ENCODE measurements around the gene ARHGEF25. TPM values are rescaled to one million over a fixed set of nuclear protein-coding genes. Genes with fewer than 3 reads are reported as not detected.
A peak's percentile ranks its signal among the peaks of the same experiment; 100 is the strongest.

Gene ARHGEF25
- total and polyA plus RNA-seq, 2 of the 13 experiments (the other 11 are each of a cell fraction or from before 2014, with no cell fraction given) = 11.5 to 12.5 TPM

DNA sequence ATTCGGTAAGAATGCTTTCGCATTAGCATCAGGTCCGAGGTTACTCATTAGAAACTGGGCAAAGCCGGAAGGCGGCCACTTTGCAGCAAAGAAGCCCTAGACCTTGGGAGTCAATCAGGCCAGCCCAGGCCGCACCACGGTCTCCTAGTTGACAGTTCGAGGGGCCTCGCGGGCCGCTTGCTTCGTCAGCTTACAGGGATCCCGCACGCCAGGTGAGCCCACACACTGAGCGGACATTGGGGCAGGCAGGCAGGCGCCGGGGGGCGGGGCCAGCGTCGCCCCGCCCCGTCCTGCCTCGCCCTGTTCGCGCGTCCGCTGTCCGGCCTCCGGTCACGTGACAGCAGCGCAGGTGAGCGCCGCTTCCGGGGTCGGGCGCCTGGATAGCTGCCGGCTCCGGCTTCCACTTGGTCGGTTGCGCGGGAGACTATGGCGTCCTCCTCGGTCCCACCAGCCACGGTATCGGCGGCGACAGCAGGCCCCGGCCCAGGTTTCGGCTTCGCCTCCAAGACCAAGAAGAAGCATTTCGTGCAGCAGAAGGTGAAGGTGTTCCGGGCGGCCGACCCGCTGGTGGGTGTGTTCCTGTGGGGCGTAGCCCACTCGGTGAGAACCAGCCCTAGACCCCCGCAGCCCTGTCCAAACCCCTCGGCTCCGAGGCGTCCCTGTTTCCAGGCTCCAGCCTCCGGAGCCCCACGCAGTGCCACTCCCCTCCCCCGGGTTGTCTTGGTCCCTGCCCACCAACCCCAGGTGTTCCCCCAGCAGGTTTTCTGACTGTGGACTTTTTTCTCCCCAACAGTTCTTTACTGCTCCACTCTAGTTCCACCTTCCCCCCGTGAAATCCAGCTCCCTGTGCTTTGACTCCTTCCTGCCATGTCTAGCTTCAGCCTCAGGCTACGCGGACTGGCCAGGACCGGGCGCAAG, 20.1 kb upstream of the ARHGEF25 start, which contains the start of gene PIP4K2C (continued):
- TF ChIP-seq ZNF737 (CRISPR knock-in tag; IDR thresholded peaks at IDR 0.05; ENCODE audit: borderline replicate concordance) (no peak), RORA (CRISPR knock-in tag; IDR thresholded peaks at IDR 0.05) (no peak), ZSCAN30 (CRISPR knock-in tag; IDR thresholded peaks at IDR 0.05) (no peak), KDM1A (CRISPR knock-in tag; IDR thresholded peaks at IDR 0.05) (no peak), SP140L (CRISPR knock-in tag; IDR thresholded peaks at IDR 0.05; ENCODE audit: borderline replicate concordance) (no peak), CREM (IDR thresholded peaks at IDR 0.05) (no peak), CREM (CRISPR knock-in tag; IDR thresholded peaks at IDR 0.05) (no peak), ZZZ3 (CRISPR knock-in tag; IDR thresholded peaks at IDR 0.05; ENCODE audit: borderline replicate concordance) (no peak), RFXAP (CRISPR knock-in tag; IDR thresholded peaks at IDR 0.05; ENCODE audit: borderline replicate concordance) (no peak), NFE2L2 (IDR thresholded peaks at IDR 0.05; ENCODE audit: low read length) (no peak), NPAS2 (CRISPR knock-in tag; IDR thresholded peaks at IDR 0.05; ENCODE audit: borderline replicate concordance) (no peak), NR2F6 (IDR thresholded peaks at IDR 0.05) (no peak), NR2F6 (CRISPR knock-in tag; IDR thresholded peaks at IDR 0.05) (no peak), LCORL (IDR thresholded peaks at IDR 0.05) (0 out of 2 replicates have a peak, but pooled peaks have one; percentile 19), LCORL (CRISPR knock-in tag; IDR thresholded peaks at IDR 0.05) (peak; percentile 11; the same call in 1 of the 2 replicates), GATAD1 (CRISPR knock-in tag; IDR thresholded peaks at IDR 0.05) (peak; percentile 77), POLR2AphosphoS5 (IDR thresholded peaks at IDR 0.05; ENCODE audit: low read depth, low read length) (peak; percentile 74), MTA1 (CRISPR knock-in tag; IDR thresholded peaks at IDR 0.05; ENCODE audit: borderline replicate concordance) (peak; percentile 55; the same call in 1 of the 2 replicates), PAX8 (CRISPR knock-in tag; IDR thresholded peaks at IDR 0.05; ENCODE audit: borderline replicate concordance) (no peak), ZC3H13 (CRISPR knock-in tag; IDR thresholded peaks at IDR 0.05) (no peak), ZNF20 (CRISPR knock-in tag; IDR thresholded peaks at IDR 0.05) (0 out of 2 replicates have a peak, but pooled peaks have one; percentile 51), ZNF577 (CRISPR knock-in tag; IDR thresholded peaks at IDR 0.05; ENCODE audit: borderline replicate concordance, low read depth) (0 out of 2 replicates have a peak, but pooled peaks have one; percentile 35), ZNF563 (CRISPR knock-in tag; IDR thresholded peaks at IDR 0.05) (peak; percentile 65; the same call in 1 of the 2 replicates)
- TF ChIP-seq, protein P1, sequence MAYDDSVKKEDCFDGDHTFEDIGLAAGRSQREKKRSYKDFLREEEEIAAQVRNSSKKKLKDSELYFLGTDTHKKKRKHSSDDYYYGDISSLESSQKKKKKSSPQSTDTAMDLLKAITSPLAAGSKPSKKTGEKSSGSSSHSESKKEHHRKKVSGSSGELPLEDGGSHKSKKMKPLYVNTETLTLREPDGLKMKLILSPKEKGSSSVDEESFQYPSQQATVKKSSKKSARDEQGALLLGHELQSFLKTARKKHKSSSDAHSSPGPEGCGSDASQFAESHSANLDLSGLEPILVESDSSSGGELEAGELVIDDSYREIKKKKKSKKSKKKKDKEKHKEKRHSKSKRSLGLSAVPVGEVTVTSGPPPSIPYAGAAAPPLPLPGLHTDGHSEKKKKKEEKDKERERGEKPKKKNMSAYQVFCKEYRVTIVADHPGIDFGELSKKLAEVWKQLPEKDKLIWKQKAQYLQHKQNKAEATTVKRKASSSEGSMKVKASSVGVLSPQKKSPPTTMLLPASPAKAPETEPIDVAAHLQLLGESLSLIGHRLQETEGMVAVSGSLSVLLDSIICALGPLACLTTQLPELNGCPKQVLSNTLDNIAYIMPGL (CRISPR knock-in tag; IDR thresholded peaks at IDR 0.05; ENCODE audit: borderline replicate concordance in 1 of 2, low read depth in 1 of 2) = 0 out of 4 replicates have a peak, but pooled peaks of 1 of the 2 experiments have one; percentile 53
- TF ChIP-seq, protein P2, sequence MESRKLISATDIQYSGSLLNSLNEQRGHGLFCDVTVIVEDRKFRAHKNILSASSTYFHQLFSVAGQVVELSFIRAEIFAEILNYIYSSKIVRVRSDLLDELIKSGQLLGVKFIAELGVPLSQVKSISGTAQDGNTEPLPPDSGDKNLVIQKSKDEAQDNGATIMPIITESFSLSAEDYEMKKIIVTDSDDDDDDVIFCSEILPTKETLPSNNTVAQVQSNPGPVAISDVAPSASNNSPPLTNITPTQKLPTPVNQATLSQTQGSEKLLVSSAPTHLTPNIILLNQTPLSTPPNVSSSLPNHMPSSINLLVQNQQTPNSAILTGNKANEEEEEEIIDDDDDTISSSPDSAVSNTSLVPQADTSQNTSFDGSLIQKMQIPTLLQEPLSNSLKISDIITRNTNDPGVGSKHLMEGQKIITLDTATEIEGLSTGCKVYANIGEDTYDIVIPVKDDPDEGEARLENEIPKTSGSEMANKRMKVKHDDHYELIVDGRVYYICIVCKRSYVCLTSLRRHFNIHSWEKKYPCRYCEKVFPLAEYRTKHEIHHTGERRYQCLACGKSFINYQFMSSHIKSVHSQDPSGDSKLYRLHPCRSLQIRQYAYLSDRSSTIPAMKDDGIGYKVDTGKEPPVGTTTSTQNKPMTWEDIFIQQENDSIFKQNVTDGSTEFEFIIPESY (CRISPR knock-in tag; IDR thresholded peaks at IDR 0.05) = no peak
- TF ChIP-seq, protein P3, sequence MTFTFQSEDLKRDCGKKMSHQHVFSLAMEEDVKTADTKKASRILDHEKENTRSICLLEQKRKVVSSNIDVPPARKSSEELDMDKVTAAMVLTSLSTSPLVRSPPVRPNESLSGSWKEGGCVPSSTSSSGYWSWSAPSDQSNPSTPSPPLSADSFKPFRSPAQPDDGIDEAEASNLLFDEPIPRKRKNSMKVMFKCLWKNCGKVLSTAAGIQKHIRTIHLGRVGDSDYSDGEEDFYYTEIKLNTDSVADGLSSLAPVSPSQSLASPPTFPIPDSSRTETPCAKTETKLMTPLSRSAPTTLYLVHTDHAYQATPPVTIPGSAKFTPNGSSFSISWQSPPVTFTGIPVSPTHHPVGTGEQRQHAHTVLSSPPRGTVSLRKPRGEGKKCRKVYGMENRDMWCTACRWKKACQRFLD (CRISPR knock-in tag; IDR thresholded peaks at IDR 0.05; ENCODE audit: borderline replicate concordance) = no peak
